SK-N-SH treated with all-trans-retinoic acid at 6 μM for 48 hours (cell line): ENCODE results near the gene TBC1D2.

ENCODE experiments used
- ARNTL ChIP-seq: fragments of 450-650 bp; formaldehyde crosslinking; IDR thresholded peaks from 2 replicates; pipeline ENCODE4 v1.5.0; 2020; ENCODE audit warnings: low read depth, mild to moderate bottlenecking, moderate library complexity, borderline replicate concordance
- BACH2 ChIP-seq: fragments of 250-450 bp; sonication (Bioruptor Pico); IDR thresholded peaks from 2 replicates; pipeline ENCODE4 v1.9.0; 2021; ENCODE audit warnings: mild to moderate bottlenecking, borderline replicate concordance
- OSR1 ChIP-seq: fragments of 250-450 bp; sonication (Bioruptor Pico); IDR thresholded peaks from 2 replicates; pipeline ENCODE4 v1.8.0; 2022; ENCODE audit warnings: moderate library complexity, mild to moderate bottlenecking, inconsistent platforms
- PPARA ChIP-seq: fragments of 250-450 bp; sonication (Bioruptor Pico); IDR thresholded peaks from 2 replicates; pipeline ENCODE4 v1.5.0; 2020; ENCODE audit warnings: mild to moderate bottlenecking, borderline replicate concordance
- RARB ChIP-seq: fragments of 250-450 bp; sonication (Bioruptor Pico); IDR thresholded peaks from 2 replicates; pipeline ENCODE4 v1.8.0; 2021; ENCODE audit warnings: mild to moderate bottlenecking, moderate library complexity
- SNAI2 ChIP-seq: fragments of 250-450 bp; sonication (Bioruptor Pico); IDR thresholded peaks from 2 replicates; pipeline ENCODE4 v1.5.0; 2020; ENCODE audit warnings: mild to moderate bottlenecking, moderate library complexity
- ZFP30 ChIP-seq: fragments of 450-650 bp; formaldehyde crosslinking; IDR thresholded peaks from 2 replicates; pipeline ENCODE4 v1.5.0; 2022; ENCODE audit warnings: mild to moderate bottlenecking, moderate library complexity
- ZNF565 ChIP-seq: fragments of 450-650 bp; formaldehyde crosslinking; conservative IDR thresholded peaks from 2 replicates; pipeline ENCODE4 v1.5.0; 2020; ENCODE audit warnings: low read depth, mild to moderate bottlenecking, moderate library complexity
- ZNF8 ChIP-seq: fragments of 450-650 bp; formaldehyde crosslinking; IDR thresholded peaks from 2 replicates; pipeline ENCODE4 v1.5.0; 2020; ENCODE audit warnings: mild to moderate bottlenecking, moderate library complexity
- TF ChIP-seq, protein P1 (sequence below): fragments of 250-450 bp; sonication (Bioruptor Pico); IDR thresholded peaks from 2 replicates; pipeline ENCODE4 v1.5.0; 2020; ENCODE audit warnings: mild to moderate bottlenecking, moderate library complexity
- TF ChIP-seq, protein P2 (sequence below): fragments of 250-450 bp; sonication (Bioruptor Pico); IDR thresholded peaks from 2 replicates; pipeline ENCODE4 v1.8.0; 2020; ENCODE audit warnings: mild to moderate bottlenecking, moderate library complexity, borderline replicate concordance
- TF ChIP-seq, protein P3 (sequence below): fragments of 250-450 bp; sonication (Bioruptor Pico); IDR thresholded peaks from 2 replicates; pipeline ENCODE4 v1.5.1; 2020; ENCODE audit warnings: low read depth, mild to moderate bottlenecking, moderate library complexity

DNA sequence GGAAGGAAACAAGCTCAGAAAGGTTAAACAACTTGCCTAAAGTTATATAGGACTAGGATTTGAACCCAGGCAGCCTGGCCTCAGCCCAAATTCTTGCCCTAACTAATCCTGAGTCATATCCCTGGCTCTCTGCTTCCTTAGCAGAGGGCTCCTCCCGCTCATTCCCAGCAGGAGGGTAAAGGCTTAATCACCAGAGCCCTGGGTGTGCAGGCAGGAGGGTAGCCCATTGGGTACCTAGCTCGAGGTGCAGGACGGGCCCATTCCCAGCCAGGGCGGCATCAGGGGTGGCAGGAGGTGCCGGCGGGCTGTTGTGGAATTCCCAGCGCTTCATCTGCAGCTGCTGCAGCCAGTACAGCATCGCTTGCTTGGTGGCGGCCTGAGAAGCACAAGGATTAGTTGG lies 3.9 kb downstream of the TBC1D2 start:
- TF ChIP-seq, protein P1, sequence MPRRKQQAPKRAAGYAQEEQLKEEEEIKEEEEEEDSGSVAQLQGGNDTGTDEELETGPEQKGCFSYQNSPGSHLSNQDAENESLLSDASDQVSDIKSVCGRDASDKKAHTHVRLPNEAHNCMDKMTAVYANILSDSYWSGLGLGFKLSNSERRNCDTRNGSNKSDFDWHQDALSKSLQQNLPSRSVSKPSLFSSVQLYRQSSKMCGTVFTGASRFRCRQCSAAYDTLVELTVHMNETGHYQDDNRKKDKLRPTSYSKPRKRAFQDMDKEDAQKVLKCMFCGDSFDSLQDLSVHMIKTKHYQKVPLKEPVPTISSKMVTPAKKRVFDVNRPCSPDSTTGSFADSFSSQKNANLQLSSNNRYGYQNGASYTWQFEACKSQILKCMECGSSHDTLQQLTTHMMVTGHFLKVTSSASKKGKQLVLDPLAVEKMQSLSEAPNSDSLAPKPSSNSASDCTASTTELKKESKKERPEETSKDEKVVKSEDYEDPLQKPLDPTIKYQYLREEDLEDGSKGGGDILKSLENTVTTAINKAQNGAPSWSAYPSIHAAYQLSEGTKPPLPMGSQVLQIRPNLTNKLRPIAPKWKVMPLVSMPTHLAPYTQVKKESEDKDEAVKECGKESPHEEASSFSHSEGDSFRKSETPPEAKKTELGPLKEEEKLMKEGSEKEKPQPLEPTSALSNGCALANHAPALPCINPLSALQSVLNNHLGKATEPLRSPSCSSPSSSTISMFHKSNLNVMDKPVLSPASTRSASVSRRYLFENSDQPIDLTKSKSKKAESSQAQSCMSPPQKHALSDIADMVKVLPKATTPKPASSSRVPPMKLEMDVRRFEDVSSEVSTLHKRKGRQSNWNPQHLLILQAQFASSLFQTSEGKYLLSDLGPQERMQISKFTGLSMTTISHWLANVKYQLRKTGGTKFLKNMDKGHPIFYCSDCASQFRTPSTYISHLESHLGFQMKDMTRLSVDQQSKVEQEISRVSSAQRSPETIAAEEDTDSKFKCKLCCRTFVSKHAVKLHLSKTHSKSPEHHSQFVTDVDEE (CRISPR knock-in tag): no peak
- TF ChIP-seq ARNTL (no peak), ZFP30 (CRISPR knock-in tag) (no peak), SNAI2 (CRISPR knock-in tag) (no peak), RARB (CRISPR knock-in tag) (no peak), ZNF565 (CRISPR knock-in tag) (no peak), OSR1 (CRISPR knock-in tag) (no peak), BACH2 (no peak), PPARA (CRISPR knock-in tag) (no peak), ZNF8 (CRISPR knock-in tag) (no peak)
- TF ChIP-seq, protein P2, sequence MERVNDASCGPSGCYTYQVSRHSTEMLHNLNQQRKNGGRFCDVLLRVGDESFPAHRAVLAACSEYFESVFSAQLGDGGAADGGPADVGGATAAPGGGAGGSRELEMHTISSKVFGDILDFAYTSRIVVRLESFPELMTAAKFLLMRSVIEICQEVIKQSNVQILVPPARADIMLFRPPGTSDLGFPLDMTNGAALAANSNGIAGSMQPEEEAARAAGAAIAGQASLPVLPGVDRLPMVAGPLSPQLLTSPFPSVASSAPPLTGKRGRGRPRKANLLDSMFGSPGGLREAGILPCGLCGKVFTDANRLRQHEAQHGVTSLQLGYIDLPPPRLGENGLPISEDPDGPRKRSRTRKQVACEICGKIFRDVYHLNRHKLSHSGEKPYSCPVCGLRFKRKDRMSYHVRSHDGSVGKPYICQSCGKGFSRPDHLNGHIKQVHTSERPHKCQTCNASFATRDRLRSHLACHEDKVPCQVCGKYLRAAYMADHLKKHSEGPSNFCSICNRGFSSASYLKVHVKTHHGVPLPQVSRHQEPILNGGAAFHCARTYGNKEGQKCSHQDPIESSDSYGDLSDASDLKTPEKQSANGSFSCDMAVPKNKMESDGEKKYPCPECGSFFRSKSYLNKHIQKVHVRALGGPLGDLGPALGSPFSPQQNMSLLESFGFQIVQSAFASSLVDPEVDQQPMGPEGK (CRISPR knock-in tag): no peak
- TF ChIP-seq, protein P3, sequence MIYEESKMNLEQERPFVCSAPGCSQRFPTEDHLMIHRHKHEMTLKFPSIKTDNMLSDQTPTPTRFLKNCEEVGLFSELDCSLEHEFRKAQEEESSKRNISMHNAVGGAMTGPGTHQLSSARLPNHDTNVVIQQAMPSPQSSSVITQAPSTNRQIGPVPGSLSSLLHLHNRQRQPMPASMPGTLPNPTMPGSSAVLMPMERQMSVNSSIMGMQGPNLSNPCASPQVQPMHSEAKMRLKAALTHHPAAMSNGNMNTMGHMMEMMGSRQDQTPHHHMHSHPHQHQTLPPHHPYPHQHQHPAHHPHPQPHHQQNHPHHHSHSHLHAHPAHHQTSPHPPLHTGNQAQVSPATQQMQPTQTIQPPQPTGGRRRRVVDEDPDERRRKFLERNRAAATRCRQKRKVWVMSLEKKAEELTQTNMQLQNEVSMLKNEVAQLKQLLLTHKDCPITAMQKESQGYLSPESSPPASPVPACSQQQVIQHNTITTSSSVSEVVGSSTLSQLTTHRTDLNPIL: no peak
